Stimulated activated CD4-positive, alpha-beta T cell treated with anti-CD3 and anti-CD28 coated beads, Interleukin-4, amount 100 ng/mL, for 1 hour (primary cell): Measurements from ENCODE around the gene RERE.
"Not testable (repeated sequence)": the region's sequence is repeated elsewhere in the genome, so short reads cannot be mapped to it uniquely, and the experiment has no call there.

Experiments used
- DNase-seq: peaks from one replicate; pipeline ENCODE4 v3.0.0-alpha.2; 2020

RERE gene

GRCh38 chr1:8712413-8713231 is 104.8 kb downstream of the RERE start:
- no peak for DNase-seq

DNA sequence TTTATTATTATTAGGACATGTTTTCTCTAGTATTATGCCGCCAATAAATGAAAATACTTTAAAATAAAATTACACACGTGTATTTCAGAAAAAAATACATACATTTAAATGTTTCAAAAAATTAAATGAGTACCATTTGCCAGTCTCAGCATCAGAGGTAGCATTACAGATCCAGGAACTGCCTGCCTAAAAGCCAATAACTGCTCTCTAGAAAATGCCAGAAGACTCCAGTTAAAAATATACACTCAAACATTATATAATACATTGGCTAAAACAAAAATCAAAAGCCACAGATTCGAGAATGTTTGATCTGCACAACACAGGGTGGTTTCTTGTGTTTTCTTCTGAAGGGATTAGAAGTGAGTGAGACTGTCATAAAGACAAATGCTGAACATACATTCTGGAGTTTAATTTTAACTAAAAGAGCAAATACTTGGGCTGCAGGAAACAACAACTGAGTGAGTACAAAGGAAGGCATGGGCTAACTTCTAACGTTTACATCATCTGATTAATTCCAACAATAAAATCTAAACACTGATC is 105.5 kb downstream of the RERE start:
- no peak for DNase-seq

GRCh38 chr1:8711151-8711550 is 106.3 kb downstream of the RERE start:
- DNase-seq: no peak

- DNase-seq: no peak
Observed at GRCh38 chr1:8708259-8708658, 109.2 kb downstream of the RERE start.

DNA sequence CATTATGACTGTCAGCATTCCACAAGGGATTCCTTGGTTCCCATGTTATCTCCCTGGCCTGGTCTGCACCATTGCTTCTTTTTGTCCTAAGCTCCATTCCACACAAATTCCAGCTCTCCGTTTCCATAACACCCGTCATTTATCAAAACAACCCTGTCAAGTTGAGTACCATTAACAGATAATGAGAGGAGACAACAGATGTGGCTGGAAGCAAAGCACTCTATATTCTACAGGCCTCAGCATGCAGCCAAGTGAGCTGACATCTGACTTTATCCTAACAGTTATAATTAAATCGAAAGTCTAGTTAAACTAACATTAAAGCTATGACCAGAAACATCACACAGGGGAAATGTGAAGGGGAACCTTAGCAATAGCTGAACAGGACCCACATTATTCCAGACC is 110.4 kb downstream of the RERE start:
- DNase-seq: no peak

GRCh38 chr1:8706291-8706690 is 111.1 kb downstream of the RERE start:
- no peak for DNase-seq

DNA sequence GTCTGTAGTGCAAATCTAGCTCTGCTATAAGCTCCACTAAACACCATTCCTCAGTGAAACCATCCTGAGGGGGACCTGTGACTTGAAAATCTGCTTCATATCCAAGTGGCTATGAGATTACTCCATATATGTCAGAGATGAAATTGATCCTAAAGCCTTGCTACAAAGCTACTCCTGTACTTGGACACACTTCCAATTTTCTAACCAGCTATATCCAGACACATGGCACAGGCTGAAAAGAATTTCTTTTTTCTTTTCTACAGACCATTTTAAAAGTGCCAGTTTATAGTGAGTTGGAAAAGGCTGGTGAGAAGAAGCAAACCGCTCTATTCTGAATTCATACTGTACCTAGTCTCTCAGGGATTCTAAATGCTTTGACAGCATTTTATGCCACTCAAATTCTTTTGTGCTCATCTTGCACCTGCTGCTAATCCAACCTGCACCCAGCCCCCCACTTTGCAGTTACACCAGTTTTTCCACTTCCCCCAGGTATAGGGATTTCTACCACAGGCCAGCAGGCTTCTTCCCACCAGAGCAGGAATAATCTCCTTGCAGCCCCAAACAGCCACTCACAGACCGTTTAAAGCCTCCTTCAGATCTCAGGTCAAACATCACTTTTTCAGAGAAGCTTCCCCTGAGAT is 112.5 kb downstream of the RERE start:
- no peak for DNase-seq

DNA sequence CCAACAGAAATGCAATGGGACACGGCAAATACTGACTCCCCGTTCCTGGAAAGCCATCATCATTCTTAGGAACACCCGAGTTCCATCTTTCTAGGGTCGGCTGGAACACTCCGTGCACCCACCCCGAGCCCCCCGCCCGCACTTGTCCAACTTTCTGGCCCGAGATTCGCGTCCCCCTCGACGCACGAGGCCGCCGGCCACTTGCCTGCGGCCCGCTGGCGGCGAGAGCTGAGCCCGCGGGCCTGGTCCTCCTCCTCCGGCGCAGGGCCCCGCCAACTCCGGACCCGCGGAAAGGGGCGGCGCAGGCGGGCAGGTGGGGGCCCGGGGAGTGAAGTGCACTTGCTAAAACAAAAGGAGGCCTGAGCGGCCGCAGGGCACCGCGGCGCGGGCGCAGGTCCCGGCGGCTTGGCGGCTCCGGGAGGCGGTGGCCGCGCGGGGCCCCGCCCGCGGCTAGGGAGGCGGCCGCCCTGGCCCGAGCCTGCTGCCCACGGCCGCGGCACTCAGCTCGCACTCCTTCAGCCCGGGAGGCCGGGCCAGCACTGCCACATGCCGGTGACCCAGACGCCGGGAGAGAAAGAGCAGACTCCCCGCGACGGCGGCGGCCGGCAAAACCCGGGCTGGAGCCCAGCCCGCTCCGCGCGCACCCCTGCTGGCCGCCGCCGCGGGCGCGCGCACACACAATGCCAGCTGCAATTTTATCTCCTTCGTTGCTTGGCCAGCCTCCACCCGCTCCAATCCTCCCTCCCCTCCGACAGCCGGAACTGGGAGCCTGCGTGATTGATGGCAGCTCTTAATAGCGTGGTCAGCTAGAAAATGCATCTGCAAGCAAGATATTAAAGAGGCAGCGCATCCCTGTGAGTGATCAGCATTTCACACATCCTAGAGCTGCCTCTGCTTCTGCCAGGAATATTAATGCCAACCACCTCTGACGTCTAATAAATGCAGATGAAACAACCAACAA is 114.3 kb downstream of the RERE start:
- peak; percentile 63 for DNase-seq

GRCh38 chr1:8702472-8702849 is 115.0 kb downstream of the RERE start:
- no peak for DNase-seq

- no peak for DNase-seq
Observed at GRCh38 chr1:8701794-8702471, 115.5 kb downstream of the RERE start.

DNA sequence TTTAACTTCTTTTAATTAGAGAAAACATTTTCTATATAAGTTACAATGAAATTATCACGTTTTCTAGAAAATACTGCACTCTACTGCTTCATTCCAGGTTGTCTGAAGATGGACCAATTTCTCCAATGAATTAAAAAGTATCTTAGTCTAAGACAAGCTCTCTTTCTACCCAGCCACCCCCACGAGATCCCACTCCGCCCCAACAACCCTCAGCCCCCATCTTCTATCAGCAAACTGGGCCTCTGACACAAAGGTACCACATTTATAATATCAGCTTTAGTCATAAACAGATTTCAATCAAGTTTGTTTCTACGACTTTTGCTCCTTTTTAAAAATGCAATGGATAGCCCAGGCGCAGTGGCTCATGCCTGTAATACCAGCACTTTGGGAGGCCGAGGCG is 117.8 kb downstream of the RERE start:
- no peak for DNase-seq

GRCh38 chr1:8698937-8699447 is 118.4 kb downstream of the RERE start:
- no peak for DNase-seq

GRCh38 chr1:8698012-8698630 is 119.3 kb downstream of the RERE start:
- no peak for DNase-seq

DNA sequence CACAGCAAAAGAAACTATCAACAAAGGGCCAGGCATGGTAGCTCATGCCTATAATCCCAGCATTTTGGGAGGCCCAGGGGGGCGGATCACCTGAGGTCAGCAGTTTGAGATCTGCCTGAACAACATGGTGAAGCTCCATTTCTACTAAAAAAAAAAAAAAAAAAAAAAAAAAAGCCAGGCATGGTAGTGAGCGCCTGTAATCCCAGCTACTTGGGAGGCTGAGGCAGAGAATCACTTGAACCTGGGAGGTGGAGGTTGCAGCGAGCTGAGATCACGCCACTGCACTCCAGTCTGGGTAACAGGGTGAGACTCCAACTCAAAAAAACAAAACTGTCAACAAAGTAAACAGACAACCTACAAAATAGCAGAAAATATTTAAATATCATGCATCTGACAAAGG is 122.0 kb downstream of the RERE start:
- not testable (repeated sequence) for DNase-seq

GRCh38 chr1:8693107-8693506 is 124.3 kb downstream of the RERE start:
- DNase-seq: no peak

DNA sequence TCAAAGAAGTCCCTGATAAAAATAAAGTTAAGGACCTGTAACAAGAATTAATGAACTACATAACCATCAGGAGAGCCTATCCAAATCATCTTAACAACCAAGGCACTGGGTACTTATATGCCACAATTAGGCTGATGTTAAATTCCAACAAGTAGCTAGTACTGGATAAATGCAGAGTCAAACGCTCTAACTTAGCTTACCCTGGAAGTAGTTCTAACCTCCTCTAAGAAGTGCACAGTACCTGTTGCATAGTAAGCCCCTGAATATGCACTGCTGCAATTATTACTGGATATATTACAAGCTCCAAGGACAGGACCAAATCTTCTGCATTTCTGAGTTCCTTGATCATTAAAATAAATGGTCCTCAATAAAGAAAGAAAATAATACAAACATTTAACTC is 125.8 kb downstream of the RERE start:
- no peak for DNase-seq

DNA sequence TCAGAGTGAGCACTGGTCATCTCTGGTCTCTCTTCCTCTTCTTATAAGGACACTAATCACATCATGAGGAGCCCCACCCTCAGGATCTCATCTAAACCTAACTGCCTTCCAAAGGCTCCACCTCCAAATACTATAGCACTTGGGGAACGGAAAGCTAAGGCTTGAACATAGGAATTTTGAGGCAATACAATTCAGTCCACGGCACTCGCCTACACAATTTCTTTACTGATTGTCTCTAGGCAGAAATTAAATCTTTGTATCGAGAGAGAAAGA is 127.3 kb downstream of the RERE start:
- no peak for DNase-seq

DNA sequence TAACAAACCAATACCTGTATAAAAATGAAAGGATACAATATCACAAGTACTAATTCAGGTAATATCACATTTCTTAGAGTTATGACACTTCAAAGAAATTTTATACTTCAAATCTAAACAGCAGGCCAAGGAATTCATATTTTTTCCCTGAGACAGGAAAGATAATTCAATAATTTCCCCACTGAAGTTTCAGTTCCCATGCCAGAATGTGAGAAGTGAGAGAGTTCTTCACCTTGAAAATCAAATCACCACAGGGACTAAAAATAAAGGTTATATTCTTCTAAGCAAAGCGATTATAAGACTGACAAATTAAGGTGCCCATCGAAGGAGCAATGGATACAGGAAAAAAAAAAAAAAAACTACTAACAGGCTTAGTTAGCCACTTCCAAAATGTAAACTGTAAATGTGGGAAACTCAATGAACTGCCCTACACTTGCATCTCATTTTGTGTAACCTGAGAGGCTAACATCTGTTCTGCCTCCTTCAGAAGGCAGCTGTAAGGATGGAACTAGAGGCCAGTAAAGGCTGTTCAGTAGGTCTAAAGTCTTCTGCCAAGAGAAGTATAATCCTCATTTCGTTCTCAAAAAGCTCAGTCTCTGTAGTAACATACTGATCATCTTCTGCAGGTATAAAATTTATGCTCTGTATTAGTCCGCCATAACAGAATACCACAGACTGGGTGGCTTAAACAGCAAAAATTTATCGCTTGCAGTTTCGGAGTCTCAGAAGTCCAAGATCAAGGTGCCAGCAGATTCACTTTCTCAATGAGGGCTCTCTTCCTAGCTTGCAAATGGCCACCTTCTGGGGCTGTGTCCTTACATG is 127.8 kb downstream of the RERE start:
- DNase-seq: no peak

DNA sequence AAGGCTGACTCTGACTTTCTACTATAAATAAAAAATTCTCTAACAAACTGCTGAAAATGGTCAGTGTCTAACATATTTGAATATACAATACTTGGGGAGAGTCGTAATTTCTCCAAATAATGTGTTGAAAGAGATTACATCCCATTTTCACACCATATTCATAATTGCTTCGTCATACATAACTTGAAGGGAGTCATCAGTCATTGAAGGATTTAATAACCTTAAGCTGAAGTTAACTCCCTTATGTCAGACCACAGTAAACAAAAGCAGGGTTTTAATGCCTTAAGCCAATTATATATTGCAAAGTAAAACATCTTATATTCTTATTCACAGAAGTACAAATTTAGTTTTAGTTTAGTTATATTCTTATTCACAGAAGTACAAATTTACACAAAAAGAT is 129.9 kb downstream of the RERE start:
- DNase-seq: no peak

GRCh38 chr1:8687039-8687438 is 130.4 kb downstream of the RERE start:
- no peak for DNase-seq

DNA sequence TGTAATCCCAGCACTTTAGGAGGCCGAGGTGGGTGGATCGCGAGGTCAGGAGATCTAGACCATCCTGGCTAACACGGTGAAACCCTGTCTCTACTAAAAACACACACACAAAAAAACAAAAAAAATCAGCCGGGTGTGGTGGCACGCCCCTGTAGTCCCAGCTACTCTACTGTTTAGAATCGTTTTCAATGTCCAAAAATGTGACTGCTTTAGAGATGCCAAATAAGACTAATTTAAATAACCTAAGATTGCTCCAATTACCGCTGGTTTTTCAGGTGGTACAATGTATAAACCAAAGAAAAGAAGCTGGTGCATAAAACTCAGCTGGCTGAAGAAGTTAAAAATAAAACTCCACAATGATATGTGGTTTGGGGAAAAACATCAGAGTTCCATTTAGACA is 132.0 kb downstream of the RERE start:
- DNase-seq: no peak
